ENCODE data around the gene SAMD8.
"Not testable (repeated sequence)": the region's sequence is repeated elsewhere in the genome, so short reads cannot be mapped to it uniquely, and the experiment has no call there.

The SAMD8 gene

GRCh38 chr10:75107756-75108683 lies 3.4 kb upstream of the SAMD8 start:
- DNase-seq = no peak

GRCh38 chr10:75108684-75109458 lies 2.6 kb upstream of the SAMD8 start:
- no peak for DNase-seq

DNA sequence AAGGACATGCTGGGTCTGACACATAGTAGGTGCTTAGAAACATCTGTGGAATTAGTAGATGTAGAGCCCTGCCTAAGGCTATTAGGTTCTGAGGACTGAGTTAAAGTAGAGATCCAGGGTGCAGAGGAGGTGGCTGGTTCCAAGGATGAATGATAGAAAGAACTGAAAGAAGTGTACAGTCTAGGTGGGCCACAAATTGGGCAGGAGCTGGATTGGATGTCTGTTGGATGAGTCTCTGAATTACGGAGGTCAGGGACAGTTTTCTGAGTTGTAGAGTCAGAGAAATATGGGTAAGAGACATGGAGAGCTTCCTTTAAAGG lies 2.0 kb upstream of the SAMD8 start:
- DNase-seq = no peak

DNA sequence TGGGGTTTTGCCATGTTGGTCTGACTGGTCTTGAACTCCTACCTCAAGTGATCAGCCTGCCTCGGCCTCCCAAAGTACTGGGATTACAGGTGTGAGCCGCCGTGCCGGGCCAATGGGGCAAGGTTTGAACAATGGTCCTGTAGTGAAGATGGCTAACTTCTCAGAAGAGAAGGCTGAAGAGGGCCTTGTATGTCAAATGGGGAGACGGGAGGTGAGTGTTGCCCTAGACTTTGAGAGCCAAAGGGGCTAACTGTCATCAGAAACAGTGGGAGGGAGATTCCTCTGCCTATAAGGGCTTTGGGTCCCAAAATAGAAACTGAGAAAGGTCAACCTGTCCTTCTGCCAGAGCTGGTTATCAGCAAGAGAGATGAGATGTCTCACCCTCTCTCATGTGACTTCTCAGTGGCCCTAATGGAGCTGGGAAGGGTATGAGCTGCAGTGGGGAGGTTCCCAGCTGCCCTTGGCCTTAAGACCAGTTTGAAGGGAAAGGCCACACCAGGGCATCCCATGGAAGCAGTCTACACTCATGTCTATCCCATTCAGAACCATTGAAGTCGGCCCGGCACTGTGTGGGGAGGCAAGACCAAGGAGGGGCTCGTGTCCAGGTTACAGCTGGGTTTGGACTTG lies 1.3 kb upstream of the SAMD8 start:
- no peak for DNase-seq

- no peak for DNase-seq
Measured at GRCh38 chr10:75111907-75112679, 637 bp downstream of the SAMD8 start.

GRCh38 chr10:75115137-75115536 lies 3.7 kb downstream of the SAMD8 start:
- no peak for DNase-seq

DNA sequence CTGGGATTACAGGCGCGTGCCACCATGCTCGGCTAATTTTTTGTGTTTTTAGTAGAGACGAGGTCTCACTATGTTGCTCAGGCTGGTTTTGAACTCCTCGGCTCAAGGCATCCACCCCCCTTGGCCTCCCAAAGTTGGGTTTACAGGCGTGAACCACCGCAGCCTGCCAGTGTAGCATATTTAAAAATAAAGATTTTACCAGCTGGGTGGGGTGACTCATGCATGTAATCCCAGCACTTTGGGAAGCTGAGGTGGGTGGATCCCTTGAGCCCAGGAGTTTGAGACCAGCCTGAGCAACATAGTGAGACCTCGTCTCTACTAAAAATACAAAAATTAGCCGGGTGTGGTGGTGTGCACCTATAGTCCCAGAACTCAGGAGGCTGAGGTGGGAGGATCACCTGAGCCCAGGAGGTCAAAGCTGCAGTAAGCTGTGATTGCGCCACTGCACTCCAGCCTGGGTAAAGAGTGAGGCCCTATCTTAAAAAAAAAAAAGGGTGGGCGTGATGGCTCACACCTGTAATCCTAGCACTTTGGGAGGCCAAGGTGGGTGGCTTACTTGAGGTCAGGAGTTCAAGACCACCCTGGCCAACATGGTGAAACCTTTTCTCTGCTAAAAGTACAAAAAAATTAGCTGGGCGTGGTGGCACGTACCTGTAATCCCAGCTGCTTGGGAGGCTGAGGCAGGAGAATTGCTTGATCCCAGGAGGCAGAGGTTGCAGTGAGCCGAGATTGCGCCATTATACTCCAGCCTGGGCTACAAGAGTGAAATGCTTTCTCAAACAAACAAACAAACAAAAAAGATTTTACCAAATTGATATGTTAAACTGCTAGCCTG lies 5.7 kb downstream of the SAMD8 start:
- not testable (repeated sequence) for DNase-seq

- no peak for DNase-seq
Measured at GRCh38 chr10:75117995-75118394, 6.5 kb downstream of the SAMD8 start.

GRCh38 chr10:75119444-75120066 lies 8.1 kb downstream of the SAMD8 start:
- not testable (repeated sequence) for DNase-seq

- DNase-seq = no peak
Measured at GRCh38 chr10:75121322-75121721, 9.9 kb downstream of the SAMD8 start.

- DNase-seq = no peak
Measured at GRCh38 chr10:75122505-75122904, 11.0 kb downstream of the SAMD8 start.

- DNase-seq = no peak
Measured at GRCh38 chr10:75123088-75123682, 11.7 kb downstream of the SAMD8 start.

DNA sequence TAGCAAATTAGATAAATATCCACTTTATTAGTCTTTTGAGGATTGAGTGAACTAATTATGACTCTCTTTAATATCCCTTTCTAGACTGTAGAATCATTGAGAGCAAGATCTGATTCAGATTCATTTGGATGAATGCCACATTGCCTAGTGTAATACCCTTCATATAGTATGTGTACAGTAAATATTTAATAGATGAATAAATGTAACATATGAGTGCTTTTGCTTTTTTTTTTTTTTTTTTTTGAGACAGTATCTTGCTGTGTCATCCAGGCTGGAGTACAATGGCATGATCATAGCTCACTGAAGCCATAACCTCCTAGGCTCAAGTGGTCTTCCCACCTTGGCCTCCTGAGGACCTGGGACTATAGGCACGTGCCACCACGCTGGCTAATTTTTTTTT lies 14.8 kb downstream of the SAMD8 start:
- no peak for DNase-seq

GRCh38 chr10:75127471-75127870 lies 16.0 kb downstream of the SAMD8 start:
- DNase-seq = no peak

GRCh38 chr10:75128985-75129384 lies 17.5 kb downstream of the SAMD8 start:
- not testable (repeated sequence) for DNase-seq

DNA sequence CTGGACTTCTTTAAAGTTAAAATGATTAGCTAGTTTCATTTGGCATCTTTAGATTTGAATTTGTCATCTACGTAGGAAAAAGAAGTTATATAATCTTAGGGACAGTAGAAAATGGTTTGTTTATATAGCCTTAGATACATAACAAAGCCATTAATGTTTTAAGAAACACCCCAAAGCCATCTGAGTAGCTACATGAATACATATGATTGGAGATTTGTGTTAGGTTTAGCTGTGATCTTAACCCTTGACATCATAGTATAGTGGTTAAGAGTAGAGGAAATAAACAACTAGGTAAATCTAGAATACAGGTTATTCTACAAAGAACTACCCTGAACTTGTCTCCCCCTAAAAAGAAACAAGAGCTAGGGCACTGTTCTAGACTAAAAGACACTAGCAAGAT lies 18.1 kb downstream of the SAMD8 start:
- no peak for DNase-seq

DNA sequence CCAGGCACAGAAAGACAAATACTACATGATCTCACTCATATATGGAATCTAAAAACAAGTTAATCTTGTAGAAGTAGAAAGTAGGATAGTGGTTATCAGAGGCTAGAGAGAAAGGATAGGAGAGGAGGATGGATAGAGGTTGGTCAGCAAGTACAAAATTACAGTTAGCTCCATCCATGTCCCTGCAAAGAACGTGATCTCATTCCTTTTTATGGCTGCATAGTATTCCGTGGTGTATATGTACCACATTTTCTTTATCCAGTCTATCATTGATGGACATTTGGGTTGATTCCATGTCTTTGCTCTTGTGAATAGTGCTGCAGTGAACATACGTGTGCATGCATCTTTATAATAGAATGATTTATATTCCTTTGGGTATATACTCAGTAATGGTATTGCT lies 22.2 kb downstream of the SAMD8 start:
- not testable (repeated sequence) for DNase-seq

GRCh38 chr10:75136346-75136745 lies 24.9 kb downstream of the SAMD8 start:
- no peak for DNase-seq

DNA sequence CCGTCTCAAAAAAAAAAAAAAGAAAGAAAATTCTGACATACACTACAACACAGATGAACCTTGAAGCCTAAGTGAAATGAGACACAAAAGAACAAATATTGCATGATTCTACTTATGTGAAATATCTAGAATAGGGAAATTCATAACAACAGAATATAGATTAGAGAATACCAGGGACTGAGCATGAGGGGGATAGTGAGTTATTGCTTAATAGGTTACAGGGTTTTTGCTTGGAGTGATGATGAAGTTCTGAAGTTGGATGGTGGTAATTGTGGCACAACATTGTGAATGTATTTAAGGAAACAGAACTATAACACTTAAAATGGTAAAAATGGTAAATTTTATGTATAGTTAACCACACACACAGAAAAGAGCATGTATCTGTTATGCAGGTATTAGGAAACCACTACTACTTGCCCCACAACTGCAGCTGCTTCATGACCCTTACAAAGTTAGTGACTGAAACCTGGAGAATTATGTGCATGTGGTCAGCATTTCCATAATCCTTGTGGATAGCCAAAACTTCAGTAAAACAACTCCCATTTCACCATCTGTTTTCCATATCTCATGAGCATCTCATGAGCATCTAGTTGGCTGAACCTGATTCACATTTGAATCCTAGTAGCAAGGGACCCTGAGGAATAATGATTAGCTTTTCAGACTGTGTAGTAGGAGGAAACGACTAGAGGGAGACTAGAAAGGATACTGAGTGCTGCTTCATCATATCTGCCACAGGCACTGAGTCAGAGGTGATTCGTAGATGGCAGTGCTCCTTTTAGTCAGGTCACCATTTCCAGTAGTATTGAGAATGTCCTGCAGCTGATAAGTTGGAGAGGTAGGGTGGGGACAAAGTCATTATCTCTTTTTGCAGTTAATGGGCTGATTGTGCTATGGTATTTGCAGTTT lies 26.3 kb downstream of the SAMD8 start:
- no peak for DNase-seq

GRCh38 chr10:75140246-75140645 lies 28.8 kb downstream of the SAMD8 start:
- no peak for DNase-seq
